Brain pericyte (primary cell): ENCODE results near the gene NEMP1.
"Not testable (repeated sequence)": the region's sequence is repeated elsewhere in the genome, so short reads cannot be mapped to it uniquely, and the experiment has no call there.

Experiments
- DNase-seq: peaks from one replicate; pipeline ENCODE4 v3.0.0-alpha.2; 2012; ENCODE audit warnings: low read depth, low spot score

NEMP1 gene

GRCh38 chr12:57031138-57031725 lies 47.4 kb downstream of the NEMP1 start:
- DNase-seq = no peak

GRCh38 chr12:57029457-57029856 lies 49.1 kb downstream of the NEMP1 start:
- DNase-seq = no peak

GRCh38 chr12:57027805-57028153 lies 50.8 kb downstream of the NEMP1 start:
- no peak for DNase-seq

- DNase-seq = no peak
Observed at GRCh38 chr12:57027011-57027804, 51.4 kb downstream of the NEMP1 start.

- no peak for DNase-seq
Observed at GRCh38 chr12:57025196-57025595, 53.4 kb downstream of the NEMP1 start.

GRCh38 chr12:57022324-57022723 lies 56.3 kb downstream of the NEMP1 start:
- DNase-seq = not testable (repeated sequence)

GRCh38 chr12:57019983-57020719 lies 58.4 kb downstream of the NEMP1 start:
- DNase-seq = no peak

GRCh38 chr12:57018906-57019305 lies 59.7 kb downstream of the NEMP1 start:
- DNase-seq = no peak

GRCh38 chr12:57018353-57018752 lies 60.2 kb downstream of the NEMP1 start:
- DNase-seq = not testable (repeated sequence)

- no peak for DNase-seq
Observed at GRCh38 chr12:57016348-57016747, 62.2 kb downstream of the NEMP1 start, which contains the start of gene TAC3. Gene TAC3, minus strand, starts transcription at chr12:57016529. Its CDS starts 732 bp downstream, at chr12:57015797.

GRCh38 chr12:57012600-57013465 lies 65.8 kb downstream of the NEMP1 start:
- no peak for DNase-seq

GRCh38 chr12:57011438-57012424 lies 66.9 kb downstream of the NEMP1 start:
- no peak for DNase-seq

GRCh38 chr12:57010627-57011247 lies 67.9 kb downstream of the NEMP1 start:
- DNase-seq = no peak

- no peak for DNase-seq
Observed at GRCh38 chr12:57009949-57010626, 68.5 kb downstream of the NEMP1 start.

- DNase-seq = no peak
Observed at GRCh38 chr12:57008178-57008577, 70.4 kb downstream of the NEMP1 start.

- DNase-seq = no peak
Observed at GRCh38 chr12:57006809-57007475, 71.6 kb downstream of the NEMP1 start.

GRCh38 chr12:57005980-57006808 lies 72.4 kb downstream of the NEMP1 start, which contains the start of gene ZBTB39:
Gene ZBTB39, minus strand, starts transcription at chr12:57006546. Its CDS starts 1,629 bp downstream, at chr12:57004917.
- DNase-seq = no peak
